NCI-H526 (cell line): ENCODE data around the gene CEP83.
"Not testable (repeated sequence)": the region's sequence is repeated elsewhere in the genome, so short reads cannot be mapped to it uniquely, and the experiment has no call there.

Experiments used
- DNase-seq, 2 experiments: peaks; one replicate each; lab custom pipeline; 2025; lab: John Stamatoyannopoulos, UW

Gene CEP83

GRCh38 chr12:94459728-94460615 is at the start of gene CEP83:
CEP83 (minus strand) TSS chr12:94459867; CDS start chr12:94412490, 47,377 bp downstream.
- DNase-seq = peak; percentile 84 to 96

- DNase-seq = no peak
Measured at GRCh38 chr12:94509317-94509716, 49.6 kb upstream of the CEP83 start.

GRCh38 chr12:94507455-94507854 is 47.8 kb upstream of the CEP83 start:
- no peak for DNase-seq

- DNase-seq = no peak
Measured at GRCh38 chr12:94504386-94504785, 44.7 kb upstream of the CEP83 start.

- DNase-seq = no peak
Measured at GRCh38 chr12:94503619-94504018, 44.0 kb upstream of the CEP83 start.

GRCh38 chr12:94500831-94501567 is 41.3 kb upstream of the CEP83 start:
- no peak for DNase-seq

- no peak for DNase-seq
Measured at GRCh38 chr12:94498698-94499097, 39.0 kb upstream of the CEP83 start.

GRCh38 chr12:94498073-94498472 is 38.4 kb upstream of the CEP83 start:
- DNase-seq = peak in 1 of 2 experiments; percentile 4

- DNase-seq = no peak
Measured at GRCh38 chr12:94495445-94496115, 35.9 kb upstream of the CEP83 start.

GRCh38 chr12:94491489-94491888 is 31.8 kb upstream of the CEP83 start:
- no peak for DNase-seq

GRCh38 chr12:94488463-94488862 is 28.8 kb upstream of the CEP83 start:
- DNase-seq = no peak

GRCh38 chr12:94481734-94482133 is 22.1 kb upstream of the CEP83 start:
- no peak for DNase-seq

GRCh38 chr12:94469522-94469921 is 9.9 kb upstream of the CEP83 start:
- no peak for DNase-seq

- DNase-seq = peak in 1 of 2 experiments; percentile 59
Measured at GRCh38 chr12:94460616-94460959, 921 bp upstream of the CEP83 start.

GRCh38 chr12:94458877-94459727 is 565 bp downstream of the CEP83 start:
- peak; percentile 42 to 47 for DNase-seq

- DNase-seq = no peak
Measured at GRCh38 chr12:94457311-94457710, 2.4 kb downstream of the CEP83 start.

- not testable (repeated sequence) for DNase-seq
Measured at GRCh38 chr12:94454318-94454717, 5.3 kb downstream of the CEP83 start.

- no peak for DNase-seq
Measured at GRCh38 chr12:94445662-94446061, 14.0 kb downstream of the CEP83 start.

- DNase-seq = no peak
Measured at GRCh38 chr12:94437303-94437702, 22.4 kb downstream of the CEP83 start.

GRCh38 chr12:94435511-94435927 is 24.1 kb downstream of the CEP83 start:
- DNase-seq = no peak

- DNase-seq = peak in 1 of 2 experiments; percentile 1
Measured at GRCh38 chr12:94434171-94434570, 25.5 kb downstream of the CEP83 start.

- no peak for DNase-seq
Measured at GRCh38 chr12:94433744-94434143, 25.9 kb downstream of the CEP83 start.
